HG03378 (cell line): ENCODE data around the gene RPL34.
"Not testable (repeated sequence)": the region's sequence is repeated elsewhere in the genome, so short reads cannot be mapped to it uniquely, and the experiment has no call there.

Experiments
- ATAC-seq: cut with Tn5 transposase; IDR thresholded peaks from one replicate; pipeline ENCODE4 v1.9.1; 2021; ENCODE audit warnings: mild to moderate bottlenecking, moderate library complexity; ENCODE audit not compliant: unreplicated experiment

Gene RPL34

DNA sequence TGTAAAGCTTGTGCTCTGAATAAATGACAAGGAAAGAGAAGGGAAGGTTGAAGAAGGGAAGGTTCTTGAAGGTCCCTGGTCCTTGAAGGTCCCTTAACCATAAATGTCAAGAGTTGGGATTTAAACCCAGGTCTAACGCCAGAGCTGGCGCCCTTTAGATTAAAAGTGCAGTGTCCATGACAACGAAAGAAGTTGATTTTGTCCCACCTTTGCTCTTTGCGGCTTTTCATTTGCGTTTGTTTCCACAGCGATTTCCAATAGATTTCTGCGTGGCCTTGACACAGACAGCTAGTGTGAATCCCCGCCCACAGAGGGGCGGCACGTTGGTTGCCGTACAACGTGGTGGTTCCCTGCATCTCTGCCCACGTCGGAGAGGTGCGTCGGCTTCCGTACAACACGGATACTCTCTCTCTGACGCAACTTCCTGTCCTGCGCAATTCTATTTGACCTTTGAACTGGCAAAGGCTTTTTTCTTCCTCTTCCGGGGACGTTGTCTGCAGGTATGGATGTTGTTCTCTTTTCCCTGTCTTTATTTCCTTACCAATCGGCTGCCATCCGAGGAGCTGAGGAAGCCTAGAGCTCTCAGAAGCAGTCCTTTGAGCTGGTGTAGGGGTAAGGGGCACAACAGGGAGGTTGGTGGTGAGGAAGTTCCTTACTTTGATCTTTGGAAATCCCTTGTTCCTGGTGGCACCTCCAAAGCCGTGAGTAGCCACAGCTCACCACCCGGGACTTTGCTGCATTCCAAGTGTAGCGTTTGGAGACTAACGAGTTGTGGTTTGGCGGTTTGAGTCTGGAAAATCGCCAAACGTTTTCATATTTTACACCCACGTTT is at the start of gene RPL34:
RPL34 (plus strand) TSS at position 476 of the 832 bp plus-strand sequence. CDS start 1,384 bp downstream, outside the sequence.
- ATAC-seq: peak; percentile 99

- ATAC-seq: no peak
Measured at GRCh38 chr4:108570993-108571569, 49.3 kb upstream of the RPL34 start.

GRCh38 chr4:108574402-108574801 is 46.0 kb upstream of the RPL34 start:
- no peak for ATAC-seq

DNA sequence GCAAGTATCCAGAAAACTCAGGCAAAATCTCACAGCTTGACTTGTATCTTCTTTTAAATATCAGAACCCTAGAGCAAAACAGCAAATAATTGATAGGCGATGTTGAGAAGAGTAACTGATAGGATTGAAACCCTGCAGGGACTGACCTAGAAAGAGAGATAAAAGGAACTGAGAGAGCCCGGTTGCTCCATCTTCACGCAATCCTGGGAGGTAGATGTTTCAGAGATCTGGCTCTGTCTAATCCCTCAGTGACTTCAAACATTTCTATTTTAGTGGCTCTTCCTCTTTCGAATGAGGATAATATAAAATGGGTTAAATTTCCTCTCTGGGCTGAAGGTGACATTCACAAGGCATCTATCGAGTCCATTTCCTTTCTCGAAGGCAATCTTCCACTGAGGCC is 39.3 kb upstream of the RPL34 start:
- no peak for ATAC-seq

DNA sequence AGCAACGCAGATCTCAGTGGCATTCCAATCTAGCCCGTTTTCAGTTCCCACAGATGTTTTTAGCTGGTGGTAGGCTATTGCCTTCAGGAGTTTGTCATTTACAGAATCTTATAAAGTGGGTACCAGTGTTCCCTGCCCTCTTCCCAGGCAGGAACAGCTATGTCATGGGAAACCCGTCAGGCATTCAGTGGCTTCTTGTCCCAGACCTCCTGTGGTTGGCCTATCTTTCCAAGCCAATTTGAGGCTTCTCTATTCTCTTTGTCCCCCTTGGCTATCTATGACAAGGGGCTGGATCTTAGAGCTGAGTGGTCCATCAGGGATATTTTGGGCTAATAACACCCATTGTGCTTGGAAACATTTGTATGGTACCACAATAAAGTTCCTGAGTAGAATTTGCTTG is 33.6 kb upstream of the RPL34 start:
- ATAC-seq: no peak

DNA sequence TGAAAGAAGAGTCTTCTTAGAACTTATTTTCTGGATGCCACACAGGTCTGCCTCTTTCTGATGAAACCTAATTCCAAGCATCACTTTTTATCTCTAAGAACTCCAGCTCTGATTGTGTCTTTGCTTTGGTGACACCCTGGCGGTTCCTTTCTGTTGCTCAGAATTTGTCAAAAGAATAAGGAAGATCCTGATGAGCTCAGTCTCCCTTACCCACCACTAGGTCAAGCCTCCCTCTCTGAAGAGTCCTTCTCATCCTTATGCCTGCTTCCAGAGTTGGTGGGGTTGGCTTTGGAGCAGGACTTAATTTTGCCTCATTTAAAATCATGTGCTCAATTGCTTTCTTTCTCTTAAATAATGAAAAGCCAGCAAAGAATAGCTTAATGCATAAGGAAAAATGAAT is 31.5 kb upstream of the RPL34 start:
- no peak for ATAC-seq

- ATAC-seq: no peak
Measured at GRCh38 chr4:108589961-108590360, 30.4 kb upstream of the RPL34 start.

GRCh38 chr4:108590776-108591175 is 29.6 kb upstream of the RPL34 start:
- ATAC-seq: no peak

DNA sequence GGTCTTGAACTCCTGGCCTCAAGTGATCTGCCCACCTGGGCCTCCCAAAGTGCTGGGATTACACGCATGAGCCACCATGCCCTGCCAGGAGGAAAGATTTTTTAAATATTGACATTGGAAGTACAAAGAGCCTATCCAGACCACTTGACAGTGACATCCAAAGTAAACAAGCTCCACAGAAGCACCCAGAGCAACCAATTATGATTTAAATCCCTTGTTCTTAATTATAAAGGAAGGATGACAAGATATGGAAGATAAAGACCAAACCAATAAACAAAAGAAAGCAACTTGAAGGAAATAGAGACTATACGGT is 27.7 kb upstream of the RPL34 start:
- ATAC-seq: no peak

- ATAC-seq: not testable (repeated sequence)
Measured at GRCh38 chr4:108594296-108594695, 26.1 kb upstream of the RPL34 start.

GRCh38 chr4:108596344-108596743 is 24.0 kb upstream of the RPL34 start:
- ATAC-seq: no peak

DNA sequence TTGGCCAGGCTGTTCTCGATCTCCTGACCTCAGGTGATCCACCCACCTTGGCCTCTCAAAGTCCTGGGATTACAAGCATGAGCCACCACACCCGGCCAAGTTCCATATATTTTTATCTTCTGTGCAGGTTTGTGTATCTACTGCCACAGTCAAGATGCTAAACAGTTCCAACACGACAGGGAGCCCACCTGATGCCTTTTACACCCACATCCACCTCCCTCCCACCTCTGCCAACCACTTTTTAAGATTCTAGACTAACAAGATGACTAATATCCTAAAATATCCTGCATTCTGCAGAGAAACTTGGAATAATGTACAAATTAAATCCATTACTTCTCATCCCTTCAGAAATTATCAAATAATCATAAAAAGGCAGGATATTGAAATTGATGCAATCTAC is 19.3 kb upstream of the RPL34 start:
- ATAC-seq: no peak

DNA sequence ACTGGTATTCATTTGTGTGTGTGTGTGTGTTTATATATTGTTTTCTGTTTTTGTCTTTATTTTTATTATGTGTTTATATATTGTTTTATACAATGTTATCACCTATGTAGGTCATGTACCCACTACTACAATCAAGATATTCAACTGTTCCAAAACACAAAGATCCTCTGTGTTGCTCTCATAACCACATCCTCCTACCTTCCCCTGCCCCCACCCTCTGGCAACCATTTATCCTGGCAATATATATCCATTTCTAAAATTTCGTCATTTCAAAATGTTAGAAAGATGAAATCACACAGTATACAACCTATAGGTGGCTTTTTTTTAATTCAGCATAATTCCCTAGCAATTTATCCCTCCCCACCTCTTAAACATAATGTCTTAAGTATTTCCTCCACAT is 18.8 kb upstream of the RPL34 start:
- no peak for ATAC-seq

DNA sequence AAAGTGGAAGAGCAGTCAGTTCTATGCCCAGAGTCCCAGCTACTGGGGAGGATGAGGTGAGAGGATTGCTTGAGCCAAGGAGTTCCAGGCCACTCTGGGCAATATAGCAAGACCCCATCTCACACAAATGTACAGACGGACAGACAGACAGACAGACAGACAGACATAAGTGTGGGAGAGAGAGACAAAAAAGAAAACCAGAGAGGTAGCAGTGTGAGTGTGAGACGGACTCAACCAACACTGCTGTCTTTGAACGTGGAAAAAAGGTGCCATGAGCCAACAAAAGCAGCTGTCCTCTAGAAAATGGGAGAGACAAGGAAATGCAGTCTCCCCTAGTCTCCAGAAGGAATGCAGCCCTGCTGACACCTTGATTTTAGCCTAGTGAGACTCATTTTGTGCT is 18.2 kb upstream of the RPL34 start:
- ATAC-seq: no peak

- ATAC-seq: no peak
Measured at GRCh38 chr4:108607079-108607815, 13.1 kb upstream of the RPL34 start.

- no peak for ATAC-seq
Measured at GRCh38 chr4:108611365-108611764, 9.0 kb upstream of the RPL34 start.

- ATAC-seq: no peak
Measured at GRCh38 chr4:108612365-108612764, 8.0 kb upstream of the RPL34 start.

GRCh38 chr4:108619372-108620100 is 840 bp upstream of the RPL34 start:
- ATAC-seq: peak; percentile 9

DNA sequence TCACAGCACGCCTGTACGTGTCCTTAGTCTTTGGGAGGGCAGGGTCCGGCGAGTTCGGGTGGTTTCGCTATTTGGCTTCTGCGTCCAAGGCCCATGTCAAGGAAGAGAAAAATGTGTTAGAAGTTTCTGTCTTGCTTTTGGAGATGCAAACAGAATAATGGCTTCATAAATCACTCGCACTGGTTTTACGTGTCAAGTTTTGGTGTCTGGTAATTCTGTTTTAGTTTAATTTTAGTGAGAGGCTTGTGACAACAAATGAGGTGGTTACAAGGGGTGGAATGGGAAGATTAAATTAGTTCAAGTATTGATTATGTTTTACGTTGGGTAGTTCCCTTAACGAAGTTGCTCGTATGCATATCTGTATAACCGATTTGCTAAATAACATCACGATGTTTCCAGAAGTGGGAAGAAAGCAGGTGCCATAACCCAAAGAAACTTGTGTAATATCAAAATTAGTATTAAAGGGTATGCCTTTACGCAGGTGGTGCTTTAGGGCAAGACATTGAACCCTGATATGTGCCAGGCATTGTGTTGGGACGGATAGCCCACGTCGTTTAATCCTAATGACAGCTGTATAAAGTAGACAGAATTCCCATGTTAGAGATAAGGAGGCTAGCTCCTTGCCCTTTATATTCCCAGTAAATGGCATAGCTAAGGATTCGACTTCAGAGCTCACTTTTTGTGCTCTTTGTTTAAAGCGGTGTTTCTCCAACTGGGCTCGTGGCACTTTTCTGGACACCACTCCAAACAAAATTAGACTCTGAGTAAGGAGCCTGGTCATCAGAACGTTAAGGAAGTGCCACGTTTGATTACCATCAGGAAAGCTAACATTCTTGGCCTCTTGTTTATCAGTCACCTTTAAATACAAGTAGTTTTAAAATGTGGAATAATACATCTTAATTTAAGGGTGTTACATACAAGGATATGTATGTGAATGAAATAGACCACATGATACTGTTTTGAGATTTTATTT is 843 bp downstream of the RPL34 start:
- no peak for ATAC-seq

GRCh38 chr4:108622022-108622421 is 1.6 kb downstream of the RPL34 start:
- ATAC-seq: no peak
